ENCODE results near the gene ANKRD36C. TPM values are rescaled to one million over a fixed set of nuclear protein-coding genes. Genes with fewer than 3 reads are reported as not detected.
"Not testable (repeated sequence)": the region's sequence is repeated elsewhere in the genome, so short reads cannot be mapped to it uniquely, and the experiment has no call there.

Gene ANKRD36C
- polyA plus RNA-seq, 1 donor = 26.8 TPM

GRCh38 chr2:95796249-95797099 is 195.2 kb downstream of the ANKRD36C start:
- DNase-seq = not testable (repeated sequence)

GRCh38 chr2:95793970-95794369 is 197.7 kb downstream of the ANKRD36C start:
- not testable (repeated sequence) for DNase-seq

- DNase-seq = not testable (repeated sequence)
Measured at GRCh38 chr2:95790180-95790579, 201.4 kb downstream of the ANKRD36C start.

- not testable (repeated sequence) for DNase-seq
Measured at GRCh38 chr2:95789385-95789784, 202.2 kb downstream of the ANKRD36C start.

- not testable (repeated sequence) for DNase-seq
Measured at GRCh38 chr2:95788642-95789041, 203.0 kb downstream of the ANKRD36C start.

Other genes with a start within 250 kb of the ANKRD36C start
- 4.2 TPM for gene GPAT2, start 43.1 kb upstream of the ANKRD36C start, polyA plus RNA-seq (ENCODE audit: insufficient read length)
- 2.7 TPM for gene ADRA2B, start 124.7 kb upstream of the ANKRD36C start, polyA plus RNA-seq (ENCODE audit: insufficient read length)
- not detected for gene ASTL, start 146.7 kb upstream of the ANKRD36C start, polyA plus RNA-seq (ENCODE audit: insufficient read length)
- gene DUSP2, start 153.6 kb upstream of the ANKRD36C start, polyA plus RNA-seq (ENCODE audit: insufficient read length) = 3.6 TPM
- gene STARD7, start 217.0 kb upstream of the ANKRD36C start, polyA plus RNA-seq (ENCODE audit: insufficient read length) = 123 TPM

Measured in hindlimb muscle (tissue), 1 donor.